ENCODE measurements around the gene TMEM234. TPM values are rescaled to one million over a fixed set of nuclear protein-coding genes. Genes with fewer than 3 reads are reported as not detected.

TMEM234 gene
- polyA plus RNA-seq, 2 of the 4 experiments (the other 2 are of a cell fraction) = 8.4 to 12.1 TPM

- DNase-seq (ENCODE audit: low read depth in 1 of 2, low spot score in 1 of 2) = no peak
- ATAC-seq = no peak
Observed at GRCh38 chr1:32249831-32250525, 27.8 kb upstream of the TMEM234 start.

GRCh38 chr1:32247983-32248889 is 26.1 kb upstream of the TMEM234 start:
- TF ChIP-seq CTCF (IDR thresholded peaks at IDR 0.05) (peak; percentile 66), HMGXB4 (CRISPR knock-in tag; IDR thresholded peaks at IDR 0.05; ENCODE audit: borderline replicate concordance) (no peak), RAD21 (conservative IDR thresholded peaks at IDR 0.05 in 1 of 2, IDR thresholded peaks at IDR 0.05 in 1 of 2) (peak; percentile 47 to 56), FOSL2 (IDR thresholded peaks at IDR 0.05) (no peak), FOSL2 (CRISPR knock-in tag; IDR thresholded peaks at IDR 0.05) (no peak), SMC3 (IDR thresholded peaks at IDR 0.05) (peak; percentile 58)
- peak; percentile 90 to 95 for ATAC-seq
- no peak overlapping the region for H3K4me3 ChIP-seq
- CTCF ChIA-PET = interaction anchor here (0.6 to 7.7 kb wide), 31 partner anchors 9 to 177 kb away, joined by 3 to 96 read pairs (median 4); partner anchors contain the start of gene CCDC28B
- 0 out of 3 replicates have a peak overlapping the region, but pooled peaks have one; percentile 20 for H3K4me2 ChIP-seq
- DNase-seq (ENCODE audit: low read depth in 1 of 2, low spot score in 1 of 2) = peak; percentile 72 to 74
- no peaks in the 10 kb centered on the region for H3K9me3 ChIP-seq
- peak overlapping the region in 1 of 2 experiments; percentile 57; a peak in 2 of 6 replicates for H3K27ac ChIP-seq
- POLR2A ChIA-PET = interaction anchor here (0.9 kb wide), 1 partner anchor 26 kb away, joined by 3 read pairs; the partner anchor contains the start of genes EIF3I and TMEM234
- no peak for FAIRE-seq
- WGBS (ENCODE audit: missing lambda C conversion rate) = 25% methylated on average over 10 of the region's 31 CpGs
- peaks cover 3% of the 10 kb centered on the region; the same call in 1 of the 3 replicates for H3K4me1 ChIP-seq

More at GRCh38 chr1:32249831-32250525, 27.8 kb upstream of the TMEM234 start:
- TF ChIP-seq RFX5 (IDR thresholded peaks at IDR 0.05) = no peak
- no peak for TF ChIP-seq BHLHE40 (IDR thresholded peaks at IDR 0.05; ENCODE audit: low read depth, low read length)
- TF ChIP-seq HOXB13 (CRISPR knock-in tag; IDR thresholded peaks at IDR 0.05; ENCODE audit: low read depth) = no peak
- ChIA-PET POLR2A (no interaction called here), CTCF (interaction anchor here (0.7 to 7.7 kb wide), 7 partner anchors 9 to 67 kb away, joined by 3 to 96 read pairs (median 6); no protein-coding TSS in a partner anchor)
- peaks cover 3% of the 10 kb centered on the region; the same call in 1 of the 3 replicates for H3K4me1 ChIP-seq
- H3K27ac ChIP-seq = no peak overlapping the region
- no peak overlapping the region for H3K4me3 ChIP-seq
- H3K9me3 ChIP-seq = no peaks in the 10 kb centered on the region
- no peak overlapping the region for H3K4me2 ChIP-seq
- WGBS (ENCODE audit: missing lambda C conversion rate) = 79% methylated on average over 8 of the region's 9 CpGs
- no peak for FAIRE-seq

- Histone ChIP-seq H3K27ac (no peak overlapping the region), H3K4me1 (peaks cover 9% of the 10 kb centered on the region), H3K4me3 (no peak overlapping the region), H3K4me2 (no peak overlapping the region), H3K9me3 (no peaks in the 10 kb centered on the region)
- FAIRE-seq (no peak), DNase-seq (ENCODE audit: low read depth in 1 of 2, low spot score in 1 of 2) (no peak), ATAC-seq (no peak)
- ChIA-PET POLR2A (no interaction called here), CTCF (interaction anchor here (1.1 to 7.7 kb wide), 19 partner anchors 8 to 84 kb away, joined by 3 to 96 read pairs (median 5); no protein-coding TSS in a partner anchor)
- 88% methylated on average over 12 of the region's 12 CpGs for WGBS (ENCODE audit: missing lambda C conversion rate)
- no peak for TF ChIP-seq REST (IDR thresholded peaks at IDR 0.05)
- no peak for TF ChIP-seq CBX8 (IDR thresholded peaks at IDR 0.05)
- no peak for TF ChIP-seq TP53 (CRISPR knock-in tag; IDR thresholded peaks at IDR 0.05)
Observed at GRCh38 chr1:32247452-32247851, 25.3 kb upstream of the TMEM234 start.

Measured in A549 (cell line).